Activated effector memory CD4-positive, alpha-beta T cell treated with anti-CD3 and anti-CD28 coated beads, Interleukin-2, amount 50 U/mL, for 16 hours (primary cell): ENCODE measurements around the gene CAMTA1.

Experiments
- DNase-seq: peaks from one replicate; pipeline ENCODE4 v3.0.0-alpha.2; 2020

The CAMTA1 gene

DNA sequence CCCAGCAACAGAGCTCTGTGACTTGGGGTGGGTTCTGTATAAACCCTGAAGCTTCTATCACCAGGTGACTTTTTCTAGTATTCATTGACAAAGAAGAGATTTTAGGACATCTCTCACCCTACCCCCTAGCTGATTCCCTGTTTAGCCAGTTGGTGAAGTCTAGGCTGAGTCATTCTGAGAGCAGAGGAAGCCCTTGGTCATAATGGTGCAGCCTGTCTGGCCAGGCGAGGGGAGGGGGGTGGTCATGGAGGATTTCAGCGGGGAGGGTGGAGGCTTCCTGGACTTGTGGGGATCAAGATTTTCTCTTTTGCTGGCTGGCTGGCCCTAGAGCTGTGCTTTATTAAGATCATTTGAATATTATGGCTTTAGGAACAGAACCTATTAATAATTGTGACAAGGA lies 262.6 kb downstream of the CAMTA1 start:
- no peak for DNase-seq

GRCh38 chr1:7048395-7048794 lies 263.1 kb downstream of the CAMTA1 start:
- DNase-seq: no peak

- DNase-seq: no peak
These were observed 264.8 kb downstream of the CAMTA1 start for GRCh38 chr1:7049913-7050625.

GRCh38 chr1:7050751-7051665 lies 265.8 kb downstream of the CAMTA1 start:
- DNase-seq: no peak

DNA sequence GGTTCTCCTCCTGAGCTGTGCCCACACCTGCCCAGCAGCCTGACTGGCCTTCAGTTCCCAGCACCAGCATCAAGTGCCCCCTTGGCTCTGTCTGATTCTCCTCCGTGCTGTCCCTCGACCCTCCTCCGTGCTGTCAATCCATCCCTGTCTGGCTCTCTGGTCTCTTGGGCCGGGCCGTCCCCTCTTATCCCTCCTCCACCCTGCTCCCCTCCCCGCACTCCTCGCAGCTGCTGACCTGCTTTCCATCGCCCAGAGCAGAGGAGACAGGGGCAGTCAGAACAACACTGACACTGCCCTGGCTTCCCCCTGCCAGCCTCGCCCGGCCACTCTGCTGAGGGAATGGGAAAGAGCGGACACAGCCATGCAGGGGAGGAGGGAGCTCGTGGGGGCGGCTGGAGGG lies 267.4 kb downstream of the CAMTA1 start:
- no peak for DNase-seq

DNA sequence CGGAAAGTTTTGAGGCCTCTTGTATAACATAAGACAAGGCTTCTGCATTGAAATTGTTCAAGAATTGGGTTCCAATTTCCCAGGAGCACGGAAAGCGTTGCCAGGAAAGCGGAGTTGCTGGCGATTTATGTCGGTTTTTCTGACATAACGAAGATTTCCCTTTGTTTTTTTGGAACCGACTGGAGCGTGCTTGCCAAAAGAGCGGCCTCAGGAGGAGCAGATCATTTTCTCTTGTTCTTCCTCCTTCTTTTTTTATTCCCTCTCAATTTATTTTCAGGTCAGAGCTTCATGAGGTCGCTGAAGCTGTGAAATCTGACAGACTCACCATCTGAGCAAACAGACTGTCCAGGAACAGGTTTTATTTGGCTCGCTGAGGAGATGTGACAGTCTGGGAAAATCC lies 275.5 kb downstream of the CAMTA1 start:
- no peak for DNase-seq

DNA sequence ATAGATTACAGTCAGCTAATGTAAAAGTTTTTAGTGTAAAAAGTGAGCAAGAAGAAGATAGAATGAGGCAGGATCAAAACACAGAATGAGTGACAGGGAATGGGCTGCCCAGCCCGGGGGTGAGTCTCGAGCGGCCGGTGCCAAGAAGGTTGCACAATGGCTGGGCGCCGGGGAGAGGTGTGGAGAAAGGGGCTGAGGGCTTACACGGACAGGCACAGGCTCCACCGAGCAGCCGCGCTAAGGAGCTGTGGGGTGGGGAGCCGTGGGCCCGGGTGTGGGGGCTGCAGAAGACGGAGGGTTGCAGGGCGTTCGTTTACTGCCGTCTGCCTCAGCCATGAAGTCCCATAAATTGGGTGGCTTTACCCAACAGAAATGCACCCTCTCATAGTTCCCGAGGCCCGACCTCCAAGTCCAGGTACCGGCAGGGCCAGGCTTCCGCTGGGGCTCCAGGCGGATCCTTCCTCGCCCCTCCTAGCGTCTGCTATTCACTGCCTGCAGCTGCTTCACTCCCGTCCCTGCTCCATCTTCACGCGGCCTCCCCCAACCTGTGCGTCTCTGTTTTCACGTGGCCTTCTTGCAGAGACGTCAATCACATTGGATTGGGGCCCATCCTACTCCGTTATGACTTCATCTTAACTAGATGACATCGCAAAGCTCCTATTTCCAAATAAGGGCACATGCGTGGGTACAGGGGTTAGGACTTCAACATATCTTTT lies 277.2 kb downstream of the CAMTA1 start:
- no peak for DNase-seq

- DNase-seq: no peak
These were observed 278.7 kb downstream of the CAMTA1 start for GRCh38 chr1:7063981-7064380.

DNA sequence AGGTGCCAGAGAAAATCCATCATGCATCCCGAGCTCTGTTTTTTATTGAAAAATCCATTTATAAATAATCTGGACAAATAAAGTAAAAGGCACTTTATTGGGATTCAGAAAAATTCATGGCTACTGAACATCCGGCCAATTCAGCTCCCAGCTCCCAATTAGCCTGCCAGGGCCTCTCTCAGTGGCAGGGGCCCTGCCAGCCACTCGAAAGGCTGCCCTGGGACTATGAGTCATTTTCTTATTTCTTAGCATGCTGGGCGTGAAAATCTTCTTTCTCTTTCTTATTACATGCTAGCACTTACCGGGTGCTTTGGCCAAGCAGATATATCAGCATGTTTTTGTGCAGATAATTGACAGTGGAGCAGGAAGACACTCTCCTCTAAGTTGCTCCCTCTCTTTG lies 283.3 kb downstream of the CAMTA1 start:
- no peak for DNase-seq

DNA sequence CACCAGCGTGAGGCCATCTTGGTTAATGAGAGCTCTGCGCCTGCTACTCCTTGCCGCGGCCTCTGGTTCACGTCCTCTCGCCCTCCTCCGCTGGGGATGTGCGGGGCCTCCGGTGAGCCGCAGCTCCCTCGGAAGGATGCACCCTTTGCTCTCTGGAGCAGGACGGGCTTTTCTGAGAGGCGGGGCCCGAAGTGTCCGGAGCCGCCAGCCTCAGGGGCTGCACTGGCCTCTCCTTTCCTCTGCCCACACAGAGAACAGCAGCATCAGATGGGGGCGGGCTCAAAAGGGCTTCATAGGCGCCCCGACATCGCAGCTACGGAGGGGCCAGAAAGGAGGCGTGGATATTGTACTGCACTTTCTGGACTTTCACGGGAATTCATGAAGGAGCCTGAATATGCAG lies 284.7 kb downstream of the CAMTA1 start:
- no peak for DNase-seq

GRCh38 chr1:7070389-7071029 lies 285.3 kb downstream of the CAMTA1 start:
- DNase-seq: peak; percentile 80

- DNase-seq: no peak
These were observed 290.9 kb downstream of the CAMTA1 start for GRCh38 chr1:7076117-7076516.

DNA sequence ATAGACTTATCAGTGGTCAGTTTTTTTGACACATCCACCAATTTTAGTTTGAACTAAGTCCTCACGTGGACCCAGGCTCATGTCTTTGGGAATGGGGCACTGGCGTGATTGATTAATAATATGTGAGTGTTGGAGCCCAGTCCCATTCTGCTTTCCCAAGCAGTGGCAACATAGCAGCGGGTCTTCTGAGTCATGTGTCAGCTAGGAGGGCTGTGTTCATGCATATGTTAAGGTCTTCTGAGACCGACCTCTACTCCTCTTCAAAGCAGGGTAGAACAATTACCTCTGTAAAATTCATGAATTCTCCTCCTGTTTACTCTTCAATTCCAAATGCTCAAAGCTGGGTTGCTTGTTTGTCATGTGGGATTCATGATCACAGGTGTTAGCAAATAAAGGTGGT lies 291.3 kb downstream of the CAMTA1 start:
- no peak for DNase-seq

DNA sequence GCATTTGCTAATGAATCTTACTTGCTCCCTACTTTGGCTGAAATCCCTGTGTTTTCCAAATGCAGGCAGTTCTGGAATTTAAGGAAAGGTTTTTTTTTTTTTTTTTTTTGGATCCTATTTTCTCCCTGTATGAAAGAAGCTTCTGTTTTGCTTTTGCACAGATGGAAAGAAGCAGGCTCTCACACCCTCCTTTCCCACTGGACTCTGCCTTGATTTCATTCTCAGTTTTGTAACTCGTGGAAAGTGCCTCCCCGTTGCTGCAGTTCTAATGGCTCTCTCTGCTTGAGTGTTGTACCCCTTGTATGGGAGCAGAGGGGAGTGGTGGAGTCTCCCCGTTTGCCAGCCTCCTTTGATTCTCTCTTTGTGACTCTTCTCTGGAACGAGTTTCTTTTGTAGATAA lies 291.9 kb downstream of the CAMTA1 start:
- no peak for DNase-seq

DNA sequence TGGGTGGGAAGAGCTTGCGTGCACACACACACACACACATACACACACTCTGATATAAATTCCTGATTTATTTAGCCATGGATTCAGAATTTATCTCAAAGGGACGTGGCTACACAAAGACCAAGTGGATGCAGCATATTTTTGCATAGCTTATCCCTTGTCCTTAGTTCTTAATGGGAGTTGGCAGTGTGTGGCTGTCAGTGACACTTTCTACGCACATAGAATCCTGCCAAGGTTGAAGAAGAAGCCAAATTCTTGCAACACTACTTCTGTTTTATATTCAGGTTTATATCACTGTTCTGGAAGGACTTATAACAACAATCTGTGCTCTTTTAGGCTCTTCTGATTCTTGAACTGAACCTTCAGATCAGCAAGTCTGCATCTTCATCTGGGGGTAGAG lies 292.7 kb downstream of the CAMTA1 start:
- DNase-seq: no peak

DNA sequence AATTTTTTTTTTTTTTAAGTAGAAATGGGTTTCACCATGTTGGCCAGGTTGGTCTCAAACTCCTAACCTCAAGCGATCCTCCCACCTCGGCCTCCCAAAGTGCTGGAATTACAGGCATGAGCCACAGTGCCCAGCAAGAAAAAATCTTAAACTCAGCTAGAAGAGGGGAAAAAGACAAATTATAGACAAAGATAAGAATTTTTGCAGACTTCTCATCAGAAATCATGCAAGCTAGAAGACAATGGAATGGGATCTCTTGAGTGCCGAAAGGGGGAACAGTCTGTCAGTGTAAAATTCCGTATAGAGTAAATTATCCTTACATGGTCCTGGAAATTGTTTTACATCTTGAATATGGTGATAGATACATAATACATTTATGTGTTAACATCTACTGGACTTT lies 294.4 kb downstream of the CAMTA1 start:
- DNase-seq: no peak

DNA sequence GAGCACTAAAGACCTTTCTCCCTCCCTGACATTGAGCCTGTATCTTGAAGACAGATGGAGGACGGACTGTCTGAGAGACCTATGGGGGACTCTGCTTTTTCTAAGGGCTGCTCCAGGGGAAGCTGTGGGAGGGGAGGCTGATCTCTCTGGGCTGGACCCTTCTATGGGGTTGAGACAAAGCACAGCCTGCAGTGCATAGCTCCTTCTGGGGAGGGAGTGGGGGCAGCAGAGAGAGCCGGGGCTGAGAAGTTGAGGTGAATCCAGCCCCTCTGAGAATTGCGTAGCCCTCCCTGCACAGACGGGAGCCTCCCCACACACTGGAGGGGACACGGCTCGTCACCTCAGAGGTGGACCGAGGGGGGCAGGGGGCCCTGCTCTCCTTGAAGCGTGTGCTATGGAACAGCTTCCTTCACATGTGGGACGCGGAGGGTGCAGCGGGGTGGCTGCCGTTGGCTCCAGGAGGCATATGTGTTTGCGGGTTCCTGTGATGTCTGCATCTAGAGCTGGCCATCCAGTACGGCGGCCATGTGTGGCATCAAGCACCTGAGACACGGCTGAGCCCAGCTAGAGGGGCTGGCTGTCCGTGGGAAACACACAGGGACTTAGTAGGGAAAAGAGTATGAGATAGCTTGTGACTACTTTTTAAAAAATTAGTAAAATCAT lies 299.1 kb downstream of the CAMTA1 start:
- no peak for DNase-seq

DNA sequence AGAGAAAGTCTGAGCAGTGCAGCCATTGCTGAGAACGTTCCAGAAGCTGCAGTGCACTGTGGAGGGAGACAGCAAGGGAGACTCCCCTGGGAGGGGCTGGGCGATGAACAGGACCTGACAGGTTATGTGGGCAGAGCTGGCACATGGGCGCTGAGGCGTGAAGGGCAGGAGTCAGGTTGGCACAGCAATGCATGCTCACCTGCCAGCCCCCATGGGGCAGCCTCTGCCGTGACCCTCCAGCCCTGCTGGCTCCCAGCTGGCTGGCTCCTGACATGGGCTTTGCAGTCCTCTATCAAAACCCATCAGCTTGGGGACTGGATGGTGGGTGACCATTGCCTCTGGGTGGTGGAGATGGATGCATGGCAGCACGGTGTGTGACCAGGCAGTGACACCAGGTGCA lies 300.3 kb downstream of the CAMTA1 start:
- DNase-seq: no peak

- DNase-seq: no peak
These were observed 300.9 kb downstream of the CAMTA1 start for GRCh38 chr1:7086106-7086505.

- DNase-seq: no peak
These were observed 302.6 kb downstream of the CAMTA1 start for GRCh38 chr1:7087888-7088287.

DNA sequence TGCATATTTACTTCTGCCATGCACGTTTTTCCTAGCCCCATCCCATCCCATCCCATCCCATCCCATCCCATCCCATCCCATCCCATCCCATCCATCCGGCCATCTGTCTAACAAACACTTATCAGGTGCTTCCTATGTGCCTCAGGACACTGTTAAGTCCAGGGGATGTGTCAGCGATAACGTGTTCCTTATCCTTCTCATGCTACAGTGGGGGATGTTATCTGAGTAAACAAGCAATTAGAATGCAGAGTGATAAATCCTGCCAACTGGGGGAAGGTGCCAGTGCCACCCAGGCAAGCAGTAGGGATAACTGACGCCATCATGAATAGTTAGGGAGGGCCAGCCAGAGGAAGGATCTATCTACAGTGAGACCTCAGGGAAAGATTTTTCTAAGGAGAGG lies 304.2 kb downstream of the CAMTA1 start:
- DNase-seq: no peak

- DNase-seq: no peak
These were observed 308.0 kb downstream of the CAMTA1 start for GRCh38 chr1:7093297-7093696.

DNA sequence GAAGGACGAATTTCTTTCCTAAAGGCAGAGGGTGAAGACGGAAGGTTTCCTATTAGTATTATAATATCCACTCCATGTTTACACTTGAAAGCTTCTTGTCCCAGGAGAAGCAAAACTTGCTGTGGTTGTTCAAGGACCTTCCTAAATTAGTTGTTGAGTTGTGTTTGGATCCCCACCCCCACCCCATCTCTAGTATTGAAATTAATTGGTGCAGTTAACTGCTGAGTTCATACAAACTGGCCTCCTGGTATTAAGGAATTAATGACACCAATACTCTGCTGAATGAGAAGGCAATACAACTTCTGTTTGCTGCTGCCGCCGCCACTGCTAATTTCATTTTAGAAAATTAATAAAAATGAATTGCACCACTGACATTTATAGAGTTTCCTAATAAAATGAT lies 308.8 kb downstream of the CAMTA1 start:
- DNase-seq: no peak
